Epidermal melanocyte (primary cell): ENCODE results near the gene C20orf202.
"Not testable (repeated sequence)": the region's sequence is repeated elsewhere in the genome, so short reads cannot be mapped to it uniquely, and the experiment has no call there.

ENCODE experiments used
- DNase-seq: peaks from one replicate; pipeline ENCODE4 v3.0.0; 2011; ENCODE audit warnings: low spot score; ENCODE audit not compliant: insufficient read length

C20orf202 gene

GRCh38 chr20:1242530-1242929 lies 39.3 kb downstream of the C20orf202 start:
- DNase-seq = no peak

- no peak for DNase-seq
Measured at GRCh38 chr20:1245578-1245977, 42.3 kb downstream of the C20orf202 start.

GRCh38 chr20:1247689-1248088 lies 44.4 kb downstream of the C20orf202 start:
- no peak for DNase-seq

GRCh38 chr20:1250282-1250681 lies 47.0 kb downstream of the C20orf202 start:
- DNase-seq = not testable (repeated sequence)

- no peak for DNase-seq
Measured at GRCh38 chr20:1252416-1252815, 49.2 kb downstream of the C20orf202 start.

- DNase-seq = no peak
Measured at GRCh38 chr20:1254254-1254653, 51.0 kb downstream of the C20orf202 start.

GRCh38 chr20:1255675-1256074 lies 52.4 kb downstream of the C20orf202 start:
- no peak for DNase-seq
